A673 (cell line): ENCODE measurements around the gene TMSB4X. TPM values are rescaled to one million over a fixed set of nuclear protein-coding genes. Genes with fewer than 3 reads are reported as not detected.
"Not testable (repeated sequence)": the region's sequence is repeated elsewhere in the genome, so short reads cannot be mapped to it uniquely, and the experiment has no call there.

ENCODE experiments used
- BruUV-seq: library from RNA; stranded (reverse); fragments of 400-500 nt; replicated peaks from 2 replicates; lab custom pipeline; 2021; lab: Mats Ljungman, UMichigan
- CTCF ChIA-PET: fragments of 300-600 bp; sonication (Branson Sonifier 250); formaldehyde crosslinking; loops from one replicate; lab custom pipeline; 2022; ENCODE audit warnings: antibody characterized with exemption; lab: Charles Lee
- POLR2A ChIA-PET: fragments of 300-600 bp; sonication (Branson Sonifier 250); formaldehyde crosslinking; loops from one replicate; lab custom pipeline; 2022; ENCODE audit warnings: antibody characterized with exemption; ENCODE audit not compliant: low non-redundant PET; lab: Charles Lee
- DNase-seq: peaks from one replicate; pipeline ENCODE4 v3.0.0-alpha.2; 2015; ENCODE audit warnings: low spot score
- H3K27ac ChIP-seq: fragments of 200-600 bp; sonication (generic); 2 replicates; pipeline ENCODE4 v1.5.1; 2016; ENCODE audit warnings: mixed run types, low read depth, mild to moderate bottlenecking, mixed read lengths, antibody characterized with exemption, low read length; ENCODE audit not compliant: poor library complexity, severe bottlenecking
- H3K27me3 ChIP-seq: fragments of 200-600 bp; sonication (generic); replicated peaks from 2 replicates; pipeline ENCODE4 v1.6.1; 2017; ENCODE audit warnings: mixed run types, low read depth, mild to moderate bottlenecking, mixed read lengths, antibody characterized with exemption, low read length; ENCODE audit not compliant: insufficient read depth, poor library complexity
- H3K36me3 ChIP-seq: fragments of 200-600 bp; sonication (generic); 2 replicates; pipeline ENCODE4 v1.6.1; 2016; ENCODE audit warnings: mixed run types, mild to moderate bottlenecking, mixed read lengths, antibody characterized with exemption, low read length; ENCODE audit not compliant: insufficient read depth, poor library complexity, severe bottlenecking
- H3K4me1 ChIP-seq: fragments of 200-600 bp; sonication (generic); 2 replicates; pipeline ENCODE4 v1.6.1; 2017; ENCODE audit warnings: mixed run types, mild to moderate bottlenecking, mixed read lengths, antibody characterized with exemption, low read length; ENCODE audit not compliant: insufficient read depth, poor library complexity, severe bottlenecking
- H3K4me3 ChIP-seq: fragments of 200-600 bp; sonication (generic); 2 replicates; pipeline ENCODE4 v1.5.1; 2016; ENCODE audit warnings: low read depth, mixed run types, mild to moderate bottlenecking, mixed read lengths, low read length; ENCODE audit not compliant: poor library complexity, severe bottlenecking
- H3K9me3 ChIP-seq: fragments of 200-600 bp; sonication (generic); 2 replicates; pipeline ENCODE4 v1.6.1; 2016; ENCODE audit warnings: mixed run types, low read depth, mild to moderate bottlenecking, mixed read lengths, antibody characterized with exemption, low read length; ENCODE audit not compliant: poor library complexity, severe bottlenecking
- CTCF ChIP-seq: fragments of 300-800, 200-600 bp; sonication (generic); conservative IDR thresholded peaks from 2 replicates; pipeline ENCODE4 v1.5.1; 2017; ENCODE audit warnings: low read depth, mild to moderate bottlenecking, antibody characterized with exemption, low read length, moderate library complexity, mixed read lengths
- EZH2 ChIP-seq: fragments of 200-600 bp; sonication (generic); IDR thresholded peaks from 2 replicates; pipeline ENCODE4 v1.6.1; 2017; ENCODE audit warnings: borderline replicate concordance, low read depth, mild to moderate bottlenecking, mixed read lengths, antibody characterized with exemption, low read length; ENCODE audit not compliant: poor library complexity, severe bottlenecking
- intact Hi-C: fragments of 100-400 bp; cut with micrococcal nuclease; formaldehyde crosslinking; loops from one replicate; pipeline ENCODE4 v1.10.0; 2022; ENCODE audit not compliant: unreplicated experiment
- total RNA-seq: library from RNA; stranded (reverse); gene quantifications from 2 replicates; pipeline ENCODE4 v1.2.3, GENCODE V29; 2021

Gene TMSB4X
- total RNA-seq, 1 experiment from 2014 or later, result 1,093 TPM

- peaks cover 21% of the 10 kb centered on the region for H3K4me1 ChIP-seq
- H3K36me3 ChIP-seq, H3K27ac ChIP-seq, DNase-seq, H3K27me3 ChIP-seq, H3K4me3 ChIP-seq, POLR2A ChIA-PET, H3K9me3 ChIP-seq, BruUV-seq, CTCF ChIA-PET: not testable (repeated sequence)
- intact Hi-C loops, result loop anchor here (10.0 kb wide), 3 partner anchors 400 to 1080 kb away; partner anchors contain the start of gene GEMIN8
Observed at GRCh38 chrX:12944452-12944851, 30.5 kb upstream of the TMSB4X start.

GRCh38 chrX:12945494-12945893, 29.4 kb upstream of the TMSB4X start:
- ChIA-PET CTCF (interaction anchor here (1.1 to 2.9 kb wide), 3 partner anchors 131 to 701 kb away, joined by 4 to 55 read pairs (median 7); no protein-coding TSS in a partner anchor), POLR2A (no interaction called here)
- BruUV-seq, result no TSS peak
- no peaks in the 10 kb centered on the region for H3K9me3 ChIP-seq
- no peak for TF ChIP-seq EZH2
- TF ChIP-seq CTCF, result no peak
- H3K4me1 ChIP-seq, result peaks cover 28% of the 10 kb centered on the region
- H3K4me3 ChIP-seq, result no peak overlapping the region
- DNase-seq, result no peak
- no peaks in the 10 kb centered on the region for H3K36me3 ChIP-seq
- no peaks in the 10 kb centered on the region for H3K27me3 ChIP-seq
- no peak overlapping the region for H3K27ac ChIP-seq
- intact Hi-C loops, result loop anchor here (10.0 kb wide), 3 partner anchors 399 to 1079 kb away; partner anchors contain the start of gene GEMIN8

GRCh38 chrX:12946406-12946805, 28.5 kb upstream of the TMSB4X start:
- H3K27ac ChIP-seq, result no peak overlapping the region
- intact Hi-C loops, result loop anchor here (10.0 kb wide), 3 partner anchors 398 to 1078 kb away; partner anchors contain the start of gene GEMIN8
- POLR2A ChIA-PET, result interaction anchor here (0.6 to 1.1 kb wide), 2 partner anchors 423 to 541 kb away, joined by 3 to 6 read pairs; no protein-coding TSS in a partner anchor

More at GRCh38 chrX:12946406-12946805, 28.5 kb upstream of the TMSB4X start:
- Histone ChIP-seq H3K9me3 (no peaks in the 10 kb centered on the region), H3K4me3 (no peak overlapping the region), H3K4me1 (peaks cover 37% of the 10 kb centered on the region), H3K36me3 (no peaks in the 10 kb centered on the region), H3K27me3 (no peaks in the 10 kb centered on the region)
- TF ChIP-seq EZH2, result no peak
- TF ChIP-seq CTCF, result no peak
- DNase-seq, result no peak
- no TSS peak for BruUV-seq
- CTCF ChIA-PET, result interaction anchor here (0.6 to 2.9 kb wide), 13 partner anchors 9 to 700 kb away, joined by 3 to 55 read pairs (median 4); no protein-coding TSS in a partner anchor
